NCI-H446 treated with DMSO at 0.1 percent for 48 hours (cell line): ENCODE results near the gene SMCO1.
A peak's percentile ranks its signal among the peaks of the same experiment; 100 is the strongest.
"Not testable (repeated sequence)": the region's sequence is repeated elsewhere in the genome, so short reads cannot be mapped to it uniquely, and the experiment has no call there.

Experiments used
- DNase-seq: peaks from one replicate; lab custom pipeline; 2025; lab: John Stamatoyannopoulos, UW

Gene SMCO1

DNA sequence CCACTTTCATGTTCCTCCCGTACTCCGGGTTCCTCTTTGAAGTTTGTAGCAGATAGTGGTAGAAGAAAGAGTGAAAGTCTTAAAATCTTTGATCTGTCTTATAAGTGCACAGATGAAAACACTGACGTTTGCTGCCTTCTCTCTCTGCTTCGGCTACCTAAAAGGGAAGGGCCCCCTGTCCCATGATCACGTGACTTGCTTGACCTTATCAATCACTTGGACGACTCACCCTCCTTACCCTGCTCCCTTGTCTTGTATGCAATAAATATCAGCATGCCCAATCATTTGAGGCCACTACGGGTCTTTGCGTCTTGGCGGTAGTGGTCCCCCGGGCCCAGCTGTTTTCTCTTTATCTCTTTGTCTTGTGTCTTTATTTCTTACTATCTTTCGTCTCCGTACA, 6.1 kb upstream of the SMCO1 start:
- not testable (repeated sequence) for DNase-seq

DNA sequence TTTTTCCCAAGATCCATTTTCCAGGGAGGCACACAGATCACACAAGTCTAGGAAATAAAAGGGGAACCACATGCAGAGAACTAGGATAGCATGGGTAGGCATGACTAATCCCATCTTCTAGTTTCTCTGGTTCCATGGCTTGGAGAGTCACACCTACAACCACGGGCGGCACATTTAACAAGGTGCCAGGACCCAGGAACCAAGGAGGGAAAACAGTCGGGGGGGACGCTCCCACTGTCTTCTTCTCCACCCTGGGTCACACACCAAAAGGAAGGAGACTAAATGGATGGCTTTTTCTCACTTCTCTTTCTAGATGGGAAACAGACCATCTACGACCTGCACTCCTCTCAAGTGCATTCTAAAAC, 4.6 kb upstream of the SMCO1 start:
- no peak for DNase-seq

GRCh38 chr3:196518966-196519717, 4.0 kb upstream of the SMCO1 start:
- DNase-seq, result peak; percentile 61

- DNase-seq, result peak; percentile 26
These were observed 2.8 kb upstream of the SMCO1 start for GRCh38 chr3:196517919-196518318.

- no peak for DNase-seq
These were observed 2.1 kb upstream of the SMCO1 start for GRCh38 chr3:196517162-196517800.

DNA sequence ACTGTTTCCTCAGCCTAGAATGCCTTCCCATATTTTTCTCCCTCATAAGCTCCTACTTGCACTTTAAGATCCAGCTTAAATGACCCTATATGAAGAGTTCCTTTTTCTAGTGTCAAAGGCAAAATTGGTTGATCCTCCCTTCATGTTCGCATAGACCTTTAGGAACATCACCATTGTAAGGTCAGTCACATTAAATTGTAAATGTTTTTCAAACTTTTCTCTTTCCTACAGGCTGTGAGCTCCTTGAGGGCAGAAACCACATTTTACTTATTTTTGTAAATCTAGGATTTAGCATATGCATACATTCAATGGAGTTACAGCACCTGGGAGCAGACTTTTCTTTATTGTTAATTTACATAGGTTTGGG, 813 bp downstream of the SMCO1 start:
- DNase-seq, result no peak

DNA sequence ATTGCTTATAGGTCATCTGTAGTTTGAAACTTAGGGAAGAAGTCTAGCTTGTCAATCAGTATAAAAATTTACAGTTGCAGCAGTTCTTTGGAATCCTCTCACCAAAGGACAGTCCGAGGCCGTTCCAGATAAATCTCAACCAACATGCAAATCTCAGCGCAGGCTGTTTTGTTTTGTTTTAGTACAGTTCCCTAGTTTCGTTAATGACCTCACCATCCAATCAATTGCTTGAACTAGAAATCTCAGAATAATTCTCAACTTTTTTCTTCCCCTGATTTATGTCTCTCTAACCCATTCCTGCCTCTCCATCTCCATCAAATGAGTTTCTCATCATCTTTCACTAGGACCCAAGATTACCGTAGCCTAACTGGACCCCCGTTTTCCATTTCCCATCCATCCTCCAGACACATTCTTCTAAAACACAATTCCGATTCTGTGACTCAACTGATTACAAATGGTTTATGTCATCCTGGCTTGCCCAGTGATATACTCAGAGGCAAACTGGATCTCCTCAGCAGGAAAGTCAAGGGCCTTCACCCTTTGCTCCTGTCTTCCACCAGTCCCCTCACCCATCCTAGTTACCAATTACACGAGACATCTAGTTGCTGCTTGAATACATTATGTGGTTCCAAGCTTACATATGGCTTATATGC, 1.3 kb downstream of the SMCO1 start:
- DNase-seq, result no peak

DNA sequence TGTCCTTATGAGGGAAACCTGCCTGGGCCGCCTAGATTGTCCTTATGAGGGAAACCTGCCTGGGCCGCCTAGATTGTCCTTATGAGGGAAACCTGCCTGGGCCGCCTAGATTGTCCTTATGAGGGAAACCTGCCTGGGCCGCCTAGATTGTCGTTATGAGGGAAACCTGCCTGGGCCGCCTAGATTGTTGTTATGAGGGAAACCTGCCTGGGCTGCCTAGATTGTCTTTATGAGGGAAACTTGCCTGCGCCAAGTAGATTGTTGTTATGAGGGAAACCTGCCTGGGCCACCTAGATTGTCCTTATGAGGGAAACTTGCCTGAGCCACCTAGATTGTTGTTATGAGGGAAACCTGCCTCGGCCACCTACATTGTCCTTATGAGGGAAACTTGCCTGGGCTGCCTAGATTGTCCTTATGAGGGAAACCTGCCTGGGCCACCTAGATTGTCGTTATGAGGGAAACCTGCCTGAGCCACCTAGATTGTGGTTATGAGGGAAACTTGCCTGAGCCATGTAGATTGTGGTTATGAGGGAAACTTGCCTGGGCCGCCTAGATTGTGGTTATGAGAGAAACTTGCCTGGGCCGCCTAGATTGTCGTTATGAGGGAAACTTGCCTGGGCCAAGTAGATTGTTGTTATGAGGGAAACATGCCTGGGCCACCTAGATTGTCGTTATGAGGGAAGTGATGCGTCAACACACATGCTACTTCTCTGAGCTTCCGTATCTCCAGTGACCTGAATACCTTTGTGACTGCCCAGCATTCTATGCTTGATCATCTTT, 3.3 kb downstream of the SMCO1 start:
- DNase-seq, result not testable (repeated sequence)

- not testable (repeated sequence) for DNase-seq
These were observed 4.0 kb downstream of the SMCO1 start for GRCh38 chr3:196511108-196511507.

GRCh38 chr3:196506687-196507086, 8.5 kb downstream of the SMCO1 start:
- DNase-seq, result no peak

- DNase-seq, result no peak
These were observed 10.6 kb downstream of the SMCO1 start for GRCh38 chr3:196504556-196504955.

GRCh38 chr3:196504077-196504398, 11.1 kb downstream of the SMCO1 start:
- DNase-seq, result not testable (repeated sequence)

GRCh38 chr3:196503196-196504076, 11.7 kb downstream of the SMCO1 start, which contains the start of gene RNF168:
TSS of gene RNF168 (minus strand) at chr3:196503768. CDS start at chr3:196503173, 595 bp downstream.
- peak; percentile 93 for DNase-seq

DNA sequence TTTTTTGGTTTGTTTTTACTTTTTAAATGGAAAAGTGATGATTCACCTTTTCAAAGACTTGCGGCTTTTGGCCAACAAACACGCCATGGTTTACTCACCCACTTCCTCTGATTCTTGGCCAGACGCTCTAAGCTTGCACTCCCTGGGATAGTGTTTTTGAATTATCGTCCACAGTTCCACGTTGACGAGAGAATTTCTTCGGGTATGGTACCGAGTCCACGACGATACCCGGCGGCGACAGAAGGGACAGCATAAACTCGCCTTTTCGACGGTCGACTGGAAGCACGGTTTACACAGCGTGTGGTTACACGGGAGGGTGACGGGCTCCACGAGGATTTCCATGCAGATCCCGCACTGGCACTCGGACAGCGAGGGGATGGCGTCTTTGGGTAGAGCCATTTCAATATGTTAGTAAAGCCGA, 12.4 kb downstream of the SMCO1 start:
- peak; percentile 38 for DNase-seq

- DNase-seq, result no peak
These were observed 13.7 kb downstream of the SMCO1 start for GRCh38 chr3:196501316-196502044.

DNA sequence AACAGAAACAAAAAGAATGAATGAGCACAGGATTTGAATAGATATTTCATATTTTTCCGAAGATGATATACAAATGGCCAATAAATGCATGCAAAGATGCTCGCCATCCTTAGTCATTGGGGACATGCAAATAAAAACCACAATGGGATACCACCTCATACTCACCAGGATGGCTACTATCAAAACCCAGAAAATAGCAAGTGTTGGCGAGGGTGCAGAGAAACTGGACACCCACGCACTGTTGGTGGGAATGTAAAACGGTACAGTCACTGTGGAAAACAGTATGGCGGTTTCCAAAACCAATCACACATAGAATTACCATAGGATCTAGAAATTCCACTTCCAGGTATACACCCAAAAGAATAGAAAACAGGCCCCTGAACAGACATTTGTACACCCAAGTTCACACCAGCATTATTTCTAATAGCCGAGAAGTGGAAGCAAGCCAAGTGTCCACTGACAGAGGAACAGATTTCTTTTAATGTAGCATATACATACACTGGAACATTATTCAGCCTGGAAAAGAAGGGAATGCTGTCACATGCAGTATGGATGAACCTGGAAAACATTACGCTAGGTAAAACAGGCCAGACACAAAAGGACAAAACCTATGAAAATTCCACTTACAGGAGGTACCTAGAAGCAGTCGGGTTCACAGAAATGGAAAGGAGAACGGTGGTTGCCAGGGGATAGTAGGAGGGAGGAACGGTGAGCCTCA, 15.2 kb downstream of the SMCO1 start:
- no peak for DNase-seq

DNA sequence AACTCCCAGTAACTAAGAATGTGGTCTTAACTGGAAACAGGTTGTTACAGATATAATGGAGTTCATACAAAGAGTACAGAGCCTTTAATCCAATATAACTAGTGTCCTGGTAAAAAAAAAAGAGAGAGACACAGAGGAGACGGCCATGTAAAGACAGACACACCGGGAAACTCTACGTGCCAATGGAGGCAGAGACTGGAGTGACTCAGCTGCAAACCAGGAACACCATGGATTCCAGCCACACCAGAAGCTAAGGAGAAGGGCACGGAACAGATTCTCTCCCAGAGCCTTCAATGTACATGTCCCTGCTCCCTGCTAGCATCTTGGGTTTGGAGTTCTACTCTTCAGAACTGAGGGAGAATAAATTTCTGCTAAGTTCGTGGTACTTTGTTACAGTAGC, 16.1 kb downstream of the SMCO1 start:
- DNase-seq, result no peak

- DNase-seq, result no peak
These were observed 16.8 kb downstream of the SMCO1 start for GRCh38 chr3:196498297-196498696.

GRCh38 chr3:196496183-196496582, 19.0 kb downstream of the SMCO1 start:
- no peak for DNase-seq

DNA sequence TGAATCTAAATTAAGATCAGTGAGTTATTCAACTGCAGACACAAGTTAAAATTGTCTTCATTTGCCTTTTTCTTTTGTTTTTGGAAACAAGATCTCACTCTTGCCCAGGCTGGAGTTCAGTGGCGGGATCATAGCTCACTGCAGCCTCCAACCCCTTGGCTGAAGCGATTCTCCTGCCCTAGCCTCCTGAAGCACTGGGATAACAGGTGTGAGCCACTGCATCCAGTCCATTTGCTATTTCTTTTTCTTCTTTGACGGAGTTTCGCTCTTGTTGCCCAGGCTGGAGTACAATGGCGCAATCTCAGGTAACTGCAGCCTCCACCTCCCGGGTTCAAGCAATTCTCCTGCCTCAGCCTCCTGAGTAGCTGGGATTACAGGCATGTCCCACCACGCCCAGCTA, 21.9 kb downstream of the SMCO1 start:
- no peak for DNase-seq
